Left ventricle myocardium superior (tissue), 1 donor: Measurements from ENCODE around the gene HOXA2. TPM values are rescaled to one million over a fixed set of nuclear protein-coding genes. Genes with fewer than 3 reads are reported as not detected.

ENCODE experiments used
- ATAC-seq: fragments of 200-7000 bp; cut with Tn5 transposase; one replicate; pipeline ENCODE4 v1.9.1; 2020; ENCODE audit warnings: mild to moderate bottlenecking, moderate library complexity
- DNase-seq: peaks from one replicate; pipeline ENCODE4 v3.0.0-alpha.2; 2020
- intact Hi-C: fragments of 100-400 bp; cut with micrococcal nuclease; formaldehyde crosslinking; loops from one replicate; pipeline ENCODE4 v1.11.0; 2022
- total RNA-seq: library from RNA; stranded (reverse); fragmentation: NEBNext Ultra II Directional; extraction: Animal tissue kit (Norgen Biotek cat#: 25700); gene quantifications from one replicate; pipeline ENCODE4 v1.2.1, GENCODE V29; 2021
- donor health status: DM: no; HTN: yes; CAD: no; lungs with severe emphysema.

HOXA2 gene
- total RNA-seq, 1 donor from 2014 or later, result 0.12 TPM

- intact Hi-C loops, result no loop called here
- DNase-seq (no peak), ATAC-seq (no peak)
Observed at GRCh38 chr7:27142580-27143022, 40.1 kb upstream of the HOXA2 start.

- ATAC-seq, result no peak
- DNase-seq, result no peak
- intact Hi-C loops, result no loop called here
Observed at GRCh38 chr7:27141923-27142579, 39.6 kb upstream of the HOXA2 start.

GRCh38 chr7:27141137-27141922 lies 38.8 kb upstream of the HOXA2 start:
- intact Hi-C loops, result no loop called here
- no peak for DNase-seq
- no peak for ATAC-seq

GRCh38 chr7:27140126-27140857 lies 37.8 kb upstream of the HOXA2 start:
- intact Hi-C loops, result no loop called here
- ATAC-seq, result no peak
- DNase-seq, result no peak

GRCh38 chr7:27139334-27140125 lies 37.0 kb upstream of the HOXA2 start:
- ATAC-seq, result no peak
- intact Hi-C loops, result no loop called here
- no peak for DNase-seq

- intact Hi-C loops, result no loop called here
- DNase-seq (no peak), ATAC-seq (no peak)
Observed at GRCh38 chr7:27138985-27139333, 36.5 kb upstream of the HOXA2 start.

GRCh38 chr7:27138472-27138871 lies 36.0 kb upstream of the HOXA2 start:
- intact Hi-C loops, result no loop called here
- ATAC-seq (no peak), DNase-seq (no peak)

DNA sequence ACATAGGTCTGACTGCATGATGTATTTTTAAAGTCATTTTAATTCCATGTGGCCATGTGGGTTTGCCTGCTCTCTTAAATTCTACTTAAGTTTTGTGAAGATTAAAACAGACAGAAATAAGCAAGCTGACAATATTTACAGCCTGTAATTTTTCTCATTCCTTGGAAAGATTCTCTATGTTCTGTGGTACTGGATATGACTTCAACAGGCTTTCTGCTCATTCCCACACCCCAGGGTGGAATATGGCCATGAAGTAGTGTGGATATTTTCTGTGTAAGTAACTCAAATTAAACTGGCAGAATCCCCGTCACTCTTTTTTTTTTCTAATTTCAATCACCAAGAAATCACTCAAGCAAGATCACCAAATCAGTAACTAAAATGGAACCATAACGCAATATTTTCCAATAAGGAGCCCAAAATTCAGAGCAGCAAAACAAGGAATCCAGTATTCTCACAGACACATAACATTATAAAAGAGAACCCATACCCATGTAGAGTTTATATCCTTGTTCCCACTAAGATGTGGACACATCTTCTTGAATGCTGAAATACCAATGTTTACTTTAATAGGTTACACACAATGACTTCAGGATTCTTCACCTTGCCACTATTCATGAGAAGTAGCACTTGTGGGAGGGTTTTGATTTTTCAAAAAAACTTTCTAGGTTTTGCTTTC lies 35.3 kb upstream of the HOXA2 start:
- DNase-seq (no peak), ATAC-seq (no peak)
- intact Hi-C loops, result no loop called here

DNA sequence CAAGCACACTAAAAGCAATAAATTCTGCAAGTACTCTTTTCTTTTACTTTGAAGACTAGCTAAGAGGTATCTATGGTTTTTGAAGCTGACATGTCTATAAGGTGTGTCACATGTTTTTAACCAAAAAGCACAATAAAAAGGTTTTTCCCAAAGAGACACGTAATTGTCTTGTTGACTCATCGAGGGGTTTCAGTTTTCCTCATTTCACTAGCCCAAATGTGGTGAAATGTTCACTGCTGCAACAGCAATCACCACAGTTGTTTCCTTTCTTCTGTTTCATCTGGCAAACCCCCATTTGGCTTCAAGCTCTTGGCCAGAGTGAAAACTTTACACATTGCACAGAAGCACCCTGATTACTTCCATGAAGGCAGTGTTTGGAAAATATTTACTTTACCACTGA lies 31.9 kb upstream of the HOXA2 start:
- no peak for ATAC-seq
- intact Hi-C loops, result no loop called here

GRCh38 chr7:27133409-27134231 lies 31.1 kb upstream of the HOXA2 start:
- ATAC-seq (no peak), DNase-seq (no peak)
- intact Hi-C loops, result no loop called here

More for the DNA sequence above, 31.9 kb upstream of the HOXA2 start:
- no peak for DNase-seq

- DNase-seq (no peak), ATAC-seq (no peak)
- intact Hi-C loops, result no loop called here
Observed at GRCh38 chr7:27132978-27133377, 30.5 kb upstream of the HOXA2 start.

DNA sequence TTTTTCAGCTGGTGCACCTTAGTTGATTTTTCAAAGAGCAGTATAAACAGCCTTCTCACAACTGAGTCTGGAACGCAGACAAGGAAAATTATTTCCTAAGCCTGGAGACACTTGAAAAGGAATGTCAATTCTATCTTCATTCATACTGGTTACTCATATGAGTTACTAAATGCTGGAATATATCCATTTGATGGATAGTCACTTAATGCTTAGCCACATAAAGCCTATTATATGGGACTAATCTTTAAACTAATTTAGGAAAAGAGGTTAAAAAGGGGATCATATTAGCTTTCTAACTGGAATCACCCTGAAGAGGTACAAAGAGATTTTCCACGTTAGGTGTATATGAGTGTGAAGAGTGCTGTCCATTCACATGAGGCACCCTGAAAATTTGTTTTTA lies 29.7 kb upstream of the HOXA2 start:
- DNase-seq, result no peak
- intact Hi-C loops, result no loop called here
- no peak for ATAC-seq

GRCh38 chr7:27131390-27131819 lies 28.9 kb upstream of the HOXA2 start:
- DNase-seq, result no peak
- ATAC-seq, result no peak
- intact Hi-C loops, result no loop called here

- intact Hi-C loops, result no loop called here
- DNase-seq (peak; percentile 85), ATAC-seq (peak; percentile 85)
Observed at GRCh38 chr7:27130540-27131389, 28.3 kb upstream of the HOXA2 start, which contains the start of gene HOXA4. HOXA4 (minus strand) TSS chr7:27130757; CDS start chr7:27130733, 24 bp downstream.

- DNase-seq, result no peak
- intact Hi-C loops, result no loop called here
- ATAC-seq, result no peak
Observed at GRCh38 chr7:27129729-27130539, 27.5 kb upstream of the HOXA2 start.
